HT-29 (cell line): Measurements from ENCODE around the gene SYNDIG1. TPM values are rescaled to one million over a fixed set of nuclear protein-coding genes. Genes with fewer than 3 reads are reported as not detected.

ENCODE experiments used
- DNase-seq: peaks from one replicate; pipeline ENCODE4 v3.0.0-alpha.2; 2015; ENCODE audit warnings: low spot score
- total RNA-seq: library from RNA; depleted of rRNA; stranded (reverse); fragments of >200 nt; shearing (Covaris generic); gene quantifications from 2 replicates; pipeline ENCODE4 v1.2.3, GENCODE V29; 2014

SYNDIG1 gene
- total RNA-seq, 1 experiment from 2014 or later: not detected

- DNase-seq: no peak
These were observed 113.9 kb downstream of the SYNDIG1 start for GRCh38 chr20:24583169-24583792.

- no peak for DNase-seq
These were observed 114.6 kb downstream of the SYNDIG1 start for GRCh38 chr20:24584078-24584477.

DNA sequence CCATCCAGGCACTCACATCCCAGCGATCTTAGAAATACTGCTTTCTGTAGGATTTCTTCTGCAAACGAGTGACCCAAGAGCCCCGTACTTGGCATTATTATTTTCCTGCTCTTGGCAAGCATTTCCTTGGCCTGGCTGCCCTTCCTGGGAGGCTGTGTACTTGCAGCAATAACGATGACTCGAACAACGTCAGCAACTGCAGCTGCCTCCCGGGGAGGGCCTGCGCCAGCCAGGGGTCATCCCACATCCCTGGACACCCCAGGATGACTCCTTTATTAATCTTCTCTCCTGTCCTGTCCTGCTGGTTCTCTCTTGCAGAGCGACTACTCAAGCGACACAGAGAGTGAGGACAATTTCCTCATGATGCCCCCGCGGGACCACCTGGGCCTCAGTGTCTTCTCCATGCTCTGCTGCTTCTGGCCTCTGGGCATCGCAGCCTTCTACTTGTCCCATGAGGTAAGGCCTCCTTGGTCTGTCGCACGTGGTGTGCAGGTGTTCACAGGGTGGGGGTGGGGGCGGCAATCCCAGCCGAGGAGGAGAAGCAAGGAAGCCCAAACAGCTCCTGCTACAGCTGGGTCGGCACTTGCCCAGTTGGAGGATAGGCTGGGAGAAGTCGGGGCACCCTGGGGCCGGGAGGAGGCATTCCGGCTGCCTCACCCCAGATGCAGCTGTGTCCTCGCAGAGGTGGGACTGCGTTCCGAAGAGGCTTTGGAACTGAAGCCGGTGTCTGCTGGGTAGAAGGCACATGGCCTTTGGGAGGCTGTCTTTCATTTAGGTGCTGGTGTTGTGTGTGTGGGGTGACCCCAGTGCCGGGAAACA is 115.3 kb downstream of the SYNDIG1 start:
- DNase-seq: no peak

DNA sequence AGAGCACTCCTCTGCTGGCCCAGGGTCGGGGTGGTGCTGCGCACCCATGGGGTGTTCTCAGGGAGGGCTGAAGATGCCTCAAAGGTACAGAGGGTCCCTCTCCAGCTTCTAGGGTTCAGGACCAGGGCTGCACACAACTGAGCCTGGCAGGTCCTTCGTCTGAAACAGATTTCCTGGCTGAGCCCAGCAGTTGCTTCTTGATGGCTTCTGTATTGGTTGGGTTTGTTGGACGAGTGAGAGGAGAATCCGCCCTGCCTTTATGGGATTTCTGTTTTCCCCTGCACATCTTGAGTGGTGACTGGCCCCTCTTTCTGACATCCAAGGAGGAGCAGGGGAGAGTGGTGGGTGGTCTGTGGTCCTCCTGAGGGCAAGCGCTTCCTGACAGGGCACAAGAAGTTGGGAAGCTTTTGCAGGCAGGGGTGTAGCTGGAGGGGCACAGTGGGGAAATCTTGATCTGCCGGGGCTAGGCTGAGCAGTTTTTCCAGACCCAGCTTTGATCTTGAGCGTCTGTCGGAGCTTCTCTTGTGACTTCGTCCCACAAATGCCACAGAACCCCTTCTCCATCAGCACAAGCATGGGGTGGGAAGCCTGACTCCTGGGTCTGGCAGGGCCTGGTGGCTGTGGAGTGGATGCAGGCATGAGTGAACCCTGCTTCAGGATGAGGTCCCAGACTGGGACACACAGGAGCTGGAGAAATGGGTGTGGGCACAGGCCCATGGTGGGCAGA is 116.5 kb downstream of the SYNDIG1 start:
- DNase-seq: no peak

DNA sequence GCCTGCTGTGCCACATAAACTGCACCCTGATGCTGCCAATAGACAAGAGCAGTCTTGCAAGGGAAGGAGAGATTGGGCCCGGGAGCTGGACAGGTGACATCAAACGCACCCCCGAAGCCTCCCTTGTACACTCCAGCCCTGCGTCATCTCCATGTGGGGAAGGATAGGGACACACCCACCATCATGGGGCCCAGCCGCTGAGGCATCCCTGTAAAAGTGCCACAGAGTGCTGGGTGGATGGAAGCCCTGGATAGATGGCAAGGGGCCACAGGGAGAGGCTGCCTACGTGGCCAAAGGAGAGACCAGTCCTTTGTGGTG is 117.1 kb downstream of the SYNDIG1 start:
- DNase-seq: no peak

DNA sequence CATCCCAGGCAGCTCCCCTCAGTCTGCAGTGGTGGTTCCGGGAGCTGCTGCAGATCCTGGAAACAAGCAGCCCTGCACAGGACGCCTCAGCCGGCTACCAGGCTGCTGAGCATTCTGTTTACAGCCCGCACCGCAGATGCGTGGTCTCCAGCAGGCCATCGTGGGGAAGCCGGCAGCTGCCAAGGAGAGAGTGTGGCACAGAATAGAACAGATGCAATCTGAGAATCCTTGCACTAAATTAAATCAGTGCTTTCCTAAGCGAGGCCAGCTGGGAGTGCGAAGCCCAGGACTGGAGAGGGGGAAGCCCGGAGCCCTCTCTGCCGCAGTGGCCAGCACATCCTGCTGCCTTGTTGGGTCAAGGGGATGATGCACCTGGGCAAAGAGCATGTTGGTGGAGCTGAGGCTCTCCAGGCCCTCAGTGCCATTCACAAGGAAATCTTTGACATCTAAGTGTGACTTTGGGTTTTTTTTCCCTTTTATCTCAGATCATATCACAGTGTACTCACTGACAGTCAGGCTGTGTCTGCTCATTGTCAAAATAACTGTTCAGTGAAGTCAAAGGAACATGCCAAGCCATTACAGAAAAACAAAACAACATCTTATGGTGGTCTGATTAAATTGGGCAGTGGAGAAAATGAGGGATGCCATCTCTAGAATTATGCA is 118.1 kb downstream of the SYNDIG1 start:
- DNase-seq: no peak

DNA sequence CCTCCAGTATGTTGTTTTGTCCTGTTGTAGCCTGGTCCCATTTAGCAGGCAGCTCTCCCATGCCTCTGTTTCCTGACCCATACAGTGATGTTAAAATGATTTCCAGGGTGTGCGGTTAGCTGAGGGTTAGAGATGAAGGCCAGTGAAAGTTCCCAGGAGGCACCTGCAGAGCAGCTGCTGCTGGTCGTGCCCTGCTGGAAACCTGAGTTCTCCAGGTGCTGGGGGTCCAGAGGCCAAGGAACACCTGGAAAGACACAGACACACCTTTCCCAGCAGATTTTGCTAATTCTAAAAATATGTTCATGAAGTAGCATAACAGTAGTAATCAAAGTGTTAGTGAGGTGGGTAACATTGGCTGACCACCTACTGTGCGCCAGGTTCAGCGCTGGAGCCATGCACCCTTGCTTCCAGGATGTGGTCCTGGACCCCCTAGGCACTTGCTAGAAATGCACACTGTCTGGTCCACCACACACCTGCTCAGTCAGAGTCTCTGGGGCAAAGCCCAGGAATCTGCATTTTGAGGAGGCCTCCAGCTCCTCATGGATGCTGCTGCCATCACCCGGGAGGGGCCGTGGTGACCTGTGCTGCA is 118.7 kb downstream of the SYNDIG1 start:
- no peak for DNase-seq

GRCh38 chr20:24588725-24589340 is 119.4 kb downstream of the SYNDIG1 start:
- DNase-seq: no peak

DNA sequence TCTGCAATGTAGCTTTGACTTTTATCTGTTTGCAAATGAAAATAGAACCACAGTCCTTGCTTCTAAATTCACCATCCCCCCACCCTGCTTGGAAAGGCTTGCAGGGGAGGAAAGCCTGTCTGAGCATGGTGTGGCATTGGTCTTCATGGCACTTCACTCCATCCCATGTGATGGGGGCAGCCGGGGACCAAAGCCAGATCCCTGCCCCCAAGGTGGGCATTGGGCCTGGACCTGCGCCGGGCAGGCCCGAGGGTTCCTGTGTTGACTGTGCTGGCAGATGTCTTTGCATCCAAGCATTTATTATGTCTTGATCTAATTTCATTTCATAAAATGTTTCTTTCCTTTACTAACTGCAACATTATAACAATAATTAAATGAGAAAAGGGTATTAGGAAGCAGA is 120.0 kb downstream of the SYNDIG1 start:
- DNase-seq: no peak

GRCh38 chr20:24589815-24590177 is 120.4 kb downstream of the SYNDIG1 start:
- no peak for DNase-seq

DNA sequence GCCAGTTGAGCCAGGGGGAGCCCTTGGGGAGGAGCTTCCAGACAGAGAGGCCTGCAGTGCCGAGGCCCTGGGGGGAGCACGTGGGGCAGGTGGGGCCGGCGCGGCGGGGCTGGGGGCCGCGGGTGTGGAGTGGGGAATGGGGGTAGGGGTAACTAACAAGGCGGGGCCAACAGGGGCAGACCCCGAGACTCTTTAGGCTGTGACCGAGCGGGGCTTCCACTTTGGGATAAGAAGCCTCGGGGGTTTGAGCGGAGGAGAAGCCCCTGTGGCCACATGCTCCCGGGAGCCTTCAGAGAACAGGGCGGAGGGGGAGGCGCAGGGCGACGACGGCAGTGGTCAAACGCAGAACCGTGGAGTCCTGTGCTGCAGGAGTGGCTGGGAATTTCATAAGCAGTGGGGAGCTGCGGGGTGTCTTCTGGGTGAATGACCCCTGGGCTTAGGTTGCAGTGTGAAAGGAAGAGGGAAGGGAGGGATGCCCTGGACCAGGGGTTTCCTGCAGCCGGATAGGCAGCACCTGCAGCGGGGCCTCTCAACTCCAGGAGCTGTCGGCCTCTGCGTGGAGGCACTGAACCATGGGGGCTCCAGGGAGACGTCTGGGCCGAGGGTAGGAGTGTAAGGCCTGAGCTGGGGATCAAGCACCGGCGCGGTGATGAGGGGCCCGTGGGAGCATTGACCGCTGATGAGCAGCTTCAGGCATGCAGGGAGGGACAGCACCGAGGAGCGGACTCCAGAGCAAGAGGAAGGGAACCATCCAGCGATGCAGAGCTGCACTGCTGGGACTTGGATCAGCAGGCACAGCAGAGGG is 121.0 kb downstream of the SYNDIG1 start:
- DNase-seq: no peak

DNA sequence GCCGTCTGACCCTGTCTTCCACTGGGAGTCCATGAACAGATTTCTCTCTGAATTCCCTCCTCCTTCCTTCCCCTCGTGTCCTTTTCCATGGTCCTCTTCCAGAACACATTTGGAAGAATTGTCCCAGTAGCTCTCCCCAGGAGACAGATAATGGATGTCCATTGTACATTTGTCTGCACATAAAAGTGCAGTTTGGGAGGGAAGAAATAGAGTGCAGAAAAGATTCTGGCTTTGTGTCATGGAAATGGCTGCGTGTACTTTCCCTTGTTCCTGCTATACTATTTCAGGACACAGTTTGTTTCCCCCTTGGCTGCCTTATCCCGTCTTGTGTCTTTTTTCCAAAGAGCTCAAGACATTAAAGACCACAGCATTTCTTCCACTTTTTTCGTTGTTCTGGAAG is 127.6 kb downstream of the SYNDIG1 start:
- DNase-seq: no peak

DNA sequence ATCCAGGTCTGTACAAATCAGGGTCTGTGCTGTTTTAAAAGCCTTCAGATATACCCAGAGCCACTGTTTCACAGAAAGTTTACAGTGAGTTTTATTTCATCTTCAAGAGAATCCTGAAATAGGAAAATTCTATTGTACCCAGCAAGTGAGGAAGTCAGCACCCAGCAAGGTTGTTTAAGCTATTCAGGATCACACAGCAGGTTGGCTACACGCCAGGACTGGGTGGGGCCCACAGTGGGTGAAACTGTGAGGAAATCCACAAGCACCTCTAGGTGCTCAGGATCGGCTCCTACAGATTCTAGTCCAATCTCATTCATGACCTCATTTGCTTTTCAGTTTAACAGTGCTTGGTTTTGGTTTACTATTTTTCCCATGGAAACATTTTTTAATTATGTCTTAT is 128.9 kb downstream of the SYNDIG1 start:
- DNase-seq: no peak

GRCh38 chr20:24598996-24599395 is 129.6 kb downstream of the SYNDIG1 start:
- no peak for DNase-seq

GRCh38 chr20:24600012-24600411 is 130.6 kb downstream of the SYNDIG1 start:
- DNase-seq: no peak

- DNase-seq: no peak
These were observed 134.0 kb downstream of the SYNDIG1 start for GRCh38 chr20:24603454-24603853.

DNA sequence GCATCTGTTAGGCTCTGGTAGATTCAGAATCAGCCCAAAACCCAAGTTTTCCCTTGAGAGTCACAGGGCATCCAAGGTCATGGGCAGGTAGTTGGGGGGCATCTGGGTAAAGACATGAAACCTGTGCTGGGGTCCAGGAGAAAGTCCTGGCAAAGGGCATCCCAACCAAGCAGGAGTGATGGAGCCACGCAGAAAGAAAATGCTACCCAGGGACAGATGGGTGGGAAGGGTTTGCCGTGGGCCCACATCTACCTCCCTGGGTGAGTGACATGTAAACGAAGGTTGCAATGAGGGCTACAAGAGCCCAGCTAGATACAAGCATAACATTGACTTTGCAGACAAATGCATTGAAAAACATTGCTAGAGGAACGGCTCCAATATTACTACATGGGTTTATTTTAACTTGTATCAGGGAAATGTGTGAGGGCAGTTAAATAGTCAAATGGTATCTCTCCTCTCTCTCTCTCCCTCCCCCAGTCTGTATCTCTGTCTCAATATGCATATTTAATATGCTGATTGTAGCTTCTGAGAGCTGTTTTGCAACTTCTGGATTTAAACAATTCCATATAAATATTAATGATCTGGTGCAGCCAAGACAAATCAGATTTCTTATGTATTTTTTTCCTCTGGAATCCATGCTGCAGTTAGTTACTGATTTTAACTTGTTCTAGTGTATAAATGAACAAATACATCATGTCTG is 135.7 kb downstream of the SYNDIG1 start:
- DNase-seq: no peak

DNA sequence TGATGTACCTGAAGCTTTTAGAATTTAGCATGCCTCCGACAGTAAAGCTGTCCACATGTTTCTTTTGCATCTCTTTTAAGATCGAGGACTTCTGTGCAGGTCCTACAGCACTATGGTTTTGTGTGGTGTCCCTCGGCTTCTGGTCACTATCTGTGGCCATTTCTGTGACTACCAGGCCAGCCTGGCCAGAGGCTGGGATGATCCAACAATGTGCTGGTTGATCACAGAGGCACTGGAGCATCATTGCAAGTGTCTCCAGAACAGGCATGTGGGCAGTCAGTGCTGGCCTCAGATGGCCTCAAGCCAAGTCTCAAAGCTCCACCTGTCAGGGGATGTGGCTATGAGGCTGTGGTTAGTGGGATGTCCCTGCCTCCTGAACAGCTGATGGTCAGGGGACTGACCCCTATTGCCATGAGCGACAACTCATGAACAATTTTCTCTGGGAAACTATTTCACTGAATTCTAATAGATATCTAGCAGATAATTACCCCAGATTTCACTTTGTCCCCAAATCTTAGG is 136.6 kb downstream of the SYNDIG1 start:
- no peak for DNase-seq

- no peak for DNase-seq
These were observed 138.0 kb downstream of the SYNDIG1 start for GRCh38 chr20:24607402-24607801.
